Measurements from ENCODE around the gene TSPAN7.

The TSPAN7 gene

GRCh38 chrX:38595801-38596200 lies 34.5 kb downstream of the TSPAN7 start:
- DNase-seq: no peak

- DNase-seq: no peak
Observed at GRCh38 chrX:38596939-38597338, 35.6 kb downstream of the TSPAN7 start.

- DNase-seq: no peak
Observed at GRCh38 chrX:38599796-38600755, 38.7 kb downstream of the TSPAN7 start.

GRCh38 chrX:38601866-38602265 lies 40.5 kb downstream of the TSPAN7 start:
- no peak for DNase-seq

- no peak for DNase-seq
Observed at GRCh38 chrX:38606821-38607220, 45.5 kb downstream of the TSPAN7 start.

GRCh38 chrX:38607976-38608375 lies 46.6 kb downstream of the TSPAN7 start:
- no peak for DNase-seq

- no peak for DNase-seq
Observed at GRCh38 chrX:38610849-38611248, 49.5 kb downstream of the TSPAN7 start.

- DNase-seq: no peak
Observed at GRCh38 chrX:38612281-38612680, 50.9 kb downstream of the TSPAN7 start.

GRCh38 chrX:38614485-38614884 lies 53.1 kb downstream of the TSPAN7 start:
- DNase-seq: no peak

- DNase-seq: no peak
Observed at GRCh38 chrX:38616904-38617303, 55.6 kb downstream of the TSPAN7 start.

- DNase-seq: no peak
Observed at GRCh38 chrX:38618180-38618579, 56.8 kb downstream of the TSPAN7 start.

GRCh38 chrX:38620623-38621022 lies 59.3 kb downstream of the TSPAN7 start:
- DNase-seq: no peak

- DNase-seq: no peak
Observed at GRCh38 chrX:38626296-38626695, 65.0 kb downstream of the TSPAN7 start.

- peak; percentile 25 for DNase-seq
Observed at GRCh38 chrX:38627683-38628082, 66.3 kb downstream of the TSPAN7 start.

- DNase-seq: no peak
Observed at GRCh38 chrX:38628587-38628986, 67.2 kb downstream of the TSPAN7 start.

GRCh38 chrX:38632516-38632915 lies 71.2 kb downstream of the TSPAN7 start:
- DNase-seq: no peak

- no peak for DNase-seq
Observed at GRCh38 chrX:38634665-38635064, 73.3 kb downstream of the TSPAN7 start.

- DNase-seq: no peak
Observed at GRCh38 chrX:38636949-38637819, 75.8 kb downstream of the TSPAN7 start.

GRCh38 chrX:38638952-38639529 lies 77.7 kb downstream of the TSPAN7 start:
- no peak for DNase-seq

- no peak for DNase-seq
Observed at GRCh38 chrX:38639730-38640129, 78.4 kb downstream of the TSPAN7 start.

- no peak for DNase-seq
Observed at GRCh38 chrX:38641197-38641596, 79.9 kb downstream of the TSPAN7 start.

GRCh38 chrX:38643903-38644302 lies 82.6 kb downstream of the TSPAN7 start:
- DNase-seq: no peak

GRCh38 chrX:38646129-38646528 lies 84.8 kb downstream of the TSPAN7 start:
- no peak for DNase-seq
